HCT116 (cell line): ENCODE measurements around the gene SLCO2A1. TPM values are rescaled to one million over a fixed set of nuclear protein-coding genes. Genes with fewer than 3 reads are reported as not detected.

ENCODE experiments used
- ATAC-seq: fragments of 200-7000 bp; cut with Tn5 transposase; 2 replicates; pipeline ENCODE4 v1.9.1; 2020; ENCODE audit warnings: mild to moderate bottlenecking, moderate library complexity
- BruUV-seq: library from RNA; stranded (reverse); fragments of 400-500 nt; replicated peaks from 2 replicates; lab custom pipeline; 2021; lab: Mats Ljungman, UMichigan
- CTCF ChIA-PET: fragments of 300-600 bp; sonication (Branson Sonifier 250); formaldehyde crosslinking; loops from one replicate; lab custom pipeline; 2021; ENCODE audit warnings: antibody characterized with exemption; lab: Charles Lee
- POLR2A ChIA-PET: fragments of 300-600, 350-600 bp; sonication (Branson Sonifier 250); formaldehyde crosslinking; loops from one replicate; lab custom pipeline; 2021; ENCODE audit warnings: antibody characterized with exemption; lab: Charles Lee
- RAD21 ChIA-PET, 2 experiments: fragments of 300-600 bp; sonication (Branson Sonifier 250); formaldehyde crosslinking; loops; one replicate each; lab custom pipeline; 2023; ENCODE audit warnings: low total read pairs in 2 of 2; ENCODE audit not compliant: uncharacterized antibody in 2 of 2, unreplicated experiment in 2 of 2, low non-redundant PET in 1 of 2; lab: Charles Lee
- DNase-seq: peaks from one replicate; pipeline ENCODE4 v3.0.0-alpha.2; 2010; ENCODE audit warnings: low read depth, low spot score
- H2AFZ ChIP-seq: fragments of 200-600 bp; shearing (Covaris generic), sonication (generic); 2 replicates; pipeline ENCODE4 v1.6.1; 2017; ENCODE audit warnings: low read depth, mixed run types, mixed read lengths, antibody characterized with exemption, low read length; ENCODE audit not compliant: poor library complexity, severe bottlenecking
- H3K27ac ChIP-seq: 2 replicates; pipeline ENCODE4 v1.5.1; 2012; ENCODE audit warnings: low read depth, low read length
- H3K27me3 ChIP-seq: fragments of 200-600 bp; sonication (generic); 2 replicates; pipeline ENCODE4 v1.6.1; 2016; ENCODE audit warnings: mixed run types, low read length, mixed read lengths; ENCODE audit not compliant: insufficient read depth
- H3K36me3 ChIP-seq, 2 experiments: fragments of 200-500 bp in 1 of 2; fragments of 200-600 bp in 1 of 2; sonication (Bioruptor generic) in 1 of 2; sonication (generic) in 1 of 2; 2 replicates each; pipeline versions ENCODE4 v1.5.1 to v1.6.1; 2014 to 2016; ENCODE audit warnings: low read length in 2 of 2, inconsistent platforms in 1 of 2, mixed read lengths in 1 of 2, mixed run types in 1 of 2; ENCODE audit not compliant: insufficient read depth in 2 of 2, control insufficient read depth in 1 of 2
- H3K4me1 ChIP-seq, 2 experiments: fragments of 200-600 bp in 1 of 2; sonication (generic) in 1 of 2; 2 replicates each; pipeline versions ENCODE4 v1.5.1 to v1.6.1; 2012 to 2017; ENCODE audit warnings: low read length in 2 of 2, inconsistent platforms in 1 of 2, mild to moderate bottlenecking in 1 of 2, mixed read lengths in 1 of 2, mixed run types in 1 of 2, moderate library complexity in 1 of 2; ENCODE audit not compliant: insufficient read depth in 2 of 2, control insufficient read depth in 1 of 2
- H3K4me2 ChIP-seq: fragments of 200-600 bp; sonication (generic); 2 replicates; pipeline ENCODE4 v1.6.1; 2017; ENCODE audit warnings: mixed run types, low read length, mixed read lengths
- H3K4me3 ChIP-seq, 2 experiments: fragments of 200-600 bp in 1 of 2; sonication (generic) in 1 of 2; replicated peaks in 1 of 2; 2 replicates each; pipeline ENCODE4 v1.5.1; 2011 to 2016; ENCODE audit warnings: low read length in 2 of 2, control low read depth in 1 of 2, low read depth in 1 of 2, mild to moderate bottlenecking in 1 of 2, mixed read lengths in 1 of 2, mixed run types in 1 of 2
- H3K79me2 ChIP-seq: fragments of 200-600 bp; sonication (generic); 2 replicates; pipeline ENCODE4 v1.6.1; 2017; ENCODE audit warnings: mild to moderate bottlenecking, mixed run types, low read length, moderate library complexity, mixed read lengths; ENCODE audit not compliant: insufficient read depth
- H3K9ac ChIP-seq: fragments of 200-600 bp; sonication (generic); 2 replicates; pipeline ENCODE4 v1.6.1; 2016; ENCODE audit warnings: low read length, mixed read lengths
- H3K9me2 ChIP-seq: fragments of 200-600 bp; sonication (generic), shearing (Covaris generic); 2 replicates; pipeline ENCODE4 v1.6.1; 2017; ENCODE audit warnings: mixed run types, mild to moderate bottlenecking, moderate library complexity; ENCODE audit not compliant: insufficient read depth
- H3K9me3 ChIP-seq, 2 experiments: fragments of 200-500 bp in 1 of 2; fragments of 200-600 bp in 1 of 2; sonication (Bioruptor generic) in 1 of 2; sonication (generic) in 1 of 2; 2 replicates each; pipeline ENCODE4 v1.6.1; 2014 to 2017; ENCODE audit warnings: low read length in 2 of 2, mixed read lengths in 2 of 2, inconsistent platforms in 1 of 2, low read depth in 1 of 2, mild to moderate bottlenecking in 1 of 2, mixed run types in 1 of 2, moderate library complexity in 1 of 2; ENCODE audit not compliant: control insufficient read depth in 1 of 2, insufficient read depth in 1 of 2
- H4K20me1 ChIP-seq: fragments of 200-600 bp; sonication (generic), shearing (Covaris generic); 2 replicates; pipeline ENCODE4 v1.6.1; 2017; ENCODE audit warnings: mixed run types, mild to moderate bottlenecking, moderate library complexity; ENCODE audit not compliant: insufficient read depth
- CBX3 ChIP-seq: IDR thresholded peaks from 2 replicates; pipeline ENCODE4 v1.6.1; 2012; ENCODE audit warnings: low read depth
- ELF1 ChIP-seq: IDR thresholded peaks from 2 replicates; pipeline ENCODE4 v1.6.1; 2012; ENCODE audit warnings: low read depth, borderline replicate concordance
- EZH2 ChIP-seq: fragments of 200-600 bp; sonication (generic); IDR thresholded peaks from 2 replicates; pipeline ENCODE4 v1.6.1; 2017; ENCODE audit warnings: antibody characterized with exemption, mixed run types
- FOSL1 ChIP-seq: IDR thresholded peaks from 2 replicates; pipeline ENCODE4 v1.6.1; 2012; ENCODE audit warnings: low read depth
- JUND ChIP-seq: IDR thresholded peaks from 2 replicates; pipeline ENCODE4 v1.6.1; 2012
- POLR2A ChIP-seq: IDR thresholded peaks from 2 replicates; pipeline ENCODE4 v1.7.0; 2011; ENCODE audit warnings: borderline replicate concordance; ENCODE audit not compliant: insufficient read depth, insufficient read length; ENCODE audit errors: extremely low read depth
- POLR2AphosphoS5 ChIP-seq: IDR thresholded peaks from 2 replicates; pipeline ENCODE4 v1.6.1; 2011; ENCODE audit warnings: mild to moderate bottlenecking, low read depth, low read length, moderate library complexity
- REST ChIP-seq: IDR thresholded peaks from 2 replicates; pipeline ENCODE4 v1.6.1; 2012; ENCODE audit warnings: low read depth
- SP1 ChIP-seq: IDR thresholded peaks from 2 replicates; pipeline ENCODE4 v1.6.1; 2012; ENCODE audit warnings: low read depth
- YY1 ChIP-seq: IDR thresholded peaks from 2 replicates; pipeline ENCODE4 v1.6.1; 2011; ENCODE audit warnings: low read length, low read depth, moderate library complexity, mild to moderate bottlenecking; ENCODE audit not compliant: insufficient replicate concordance; ENCODE audit errors: extremely low read depth
- ZBTB33 ChIP-seq: IDR thresholded peaks from 2 replicates; pipeline ENCODE4 v1.6.1; 2011; ENCODE audit warnings: mild to moderate bottlenecking, low read length, moderate library complexity; ENCODE audit not compliant: insufficient replicate concordance; ENCODE audit errors: extremely low read depth
- ZFX ChIP-seq: fragments of 450-650 bp; IDR thresholded peaks from 2 replicates; pipeline ENCODE4 v1.6.1; 2017
- ZNF274 ChIP-seq: fragments of 200-500 bp; sonication (Bioruptor generic); IDR thresholded peaks from 2 replicates; pipeline ENCODE4 v1.6.1; 2014; ENCODE audit warnings: mild to moderate bottlenecking, low read depth, low read length, inconsistent platforms
- intact Hi-C: fragments of 100-400 bp; cut with micrococcal nuclease; formaldehyde crosslinking; loops from 2 replicates; pipeline ENCODE4 v1.10.0; 2022
- total RNA-seq: library from RNA; stranded (reverse); gene quantifications from one replicate; pipeline ENCODE4 v1.2.1, GENCODE V29; 2021; ENCODE audit not compliant: unreplicated experiment

The SLCO2A1 gene
- total RNA-seq, 1 experiment from 2014 or later: 0.52 TPM

GRCh38 chr3:134077649-134078161 is 48.0 kb upstream of the SLCO2A1 start:
- no peak overlapping the region for H3K4me2 ChIP-seq
- TF ChIP-seq SP1: no peak
- TF ChIP-seq ELF1: no peak
- TF ChIP-seq CBX3: no peak
- no peak for TF ChIP-seq REST
- no peak for TF ChIP-seq JUND
- TF ChIP-seq ZFX: no peak
- no peak for TF ChIP-seq ZNF274
- no peak for TF ChIP-seq POLR2A
- no peak overlapping the region for H3K9ac ChIP-seq
- BruUV-seq: no TSS peak
- ChIA-PET CTCF (no interaction called here), POLR2A (no interaction called here), RAD21 (no interaction called here)
- no peaks in the 10 kb centered on the region for H3K79me2 ChIP-seq
- no peaks in the 10 kb centered on the region for H3K4me1 ChIP-seq
- no peak overlapping the region for H3K27ac ChIP-seq
- intact Hi-C loops: no loop called here
- no peaks in the 10 kb centered on the region for H3K36me3 ChIP-seq
- no peaks in the 10 kb centered on the region for H3K9me2 ChIP-seq
- DNase-seq (no peak), ATAC-seq (no peak)
- H4K20me1 ChIP-seq: no peaks in the 10 kb centered on the region
- H2AFZ ChIP-seq: no peak overlapping the region
- H3K27me3 ChIP-seq: no peaks in the 10 kb centered on the region
- no peak overlapping the region for H3K4me3 ChIP-seq
- H3K9me3 ChIP-seq: no peaks in the 10 kb centered on the region

- Histone ChIP-seq H3K4me3 (no peak overlapping the region), H3K27me3 (no peaks in the 10 kb centered on the region), H3K9ac (no peak overlapping the region), H3K4me1 (no peaks in the 10 kb centered on the region), H3K9me3 (no peaks in the 10 kb centered on the region), H3K36me3 (no peaks in the 10 kb centered on the region), H2AFZ (no peak overlapping the region), H3K9me2 (no peaks in the 10 kb centered on the region), H3K4me2 (no peak overlapping the region), H3K27ac (no peak overlapping the region), H4K20me1 (no peaks in the 10 kb centered on the region), H3K79me2 (no peaks in the 10 kb centered on the region)
- DNase-seq (no peak), ATAC-seq (no peak)
- ChIA-PET POLR2A (no interaction called here), CTCF (no interaction called here), RAD21 (no interaction called here)
- no TSS peak for BruUV-seq
- intact Hi-C loops: no loop called here
- TF ChIP-seq YY1 (no peak), FOSL1 (no peak), POLR2AphosphoS5 (no peak), SP1 (no peak), POLR2A (no peak), ZBTB33 (no peak), CBX3 (no peak), EZH2 (no peak), ZNF274 (no peak)
These were observed 47.1 kb upstream of the SLCO2A1 start for GRCh38 chr3:134076851-134077250.
